Measurements from ENCODE around the gene OCA2. TPM values are rescaled to one million over a fixed set of nuclear protein-coding genes. Genes with fewer than 3 reads are reported as not detected.

OCA2 gene
- total and polyA plus RNA-seq, 2 of the 8 experiments (the other 6 are each of a cell fraction or from before 2014, with no cell fraction given), result 0.20 TPM

- ChIA-PET POLR2A (ENCODE audit: partially characterized antibody) (no interaction called here), CTCF (ENCODE audit: partially characterized antibody) (no interaction called here)
- 90% methylated on average over 3 of the region's 3 CpGs; no CpG with 5 or more reads in 1 of the 2 experiments for WGBS, 2 experiments (ENCODE audit: extremely low coverage in 1 of 2, insufficient coverage in 1 of 2, insufficient read length in 1 of 2, insufficient replicate concordance in 2 of 2, low coverage in 1 of 2, low lambda C conversion rate in 2 of 2, missing lambda C conversion rate in 1 of 2)
- TF ChIP-seq CTBP2 (IDR thresholded peaks at IDR 0.05; ENCODE audit: borderline replicate concordance, insufficient read depth, insufficient read length, low read length) (no peak), KDM1A (IDR thresholded peaks at IDR 0.05; ENCODE audit: borderline replicate concordance, low read length) (no peak), ATF3 (IDR thresholded peaks at IDR 0.05; ENCODE audit: insufficient read depth, low read depth, low read length) (no peak), TCF12 (IDR thresholded peaks at IDR 0.05; ENCODE audit: low read depth, low read length) (no peak), TAF1 (IDR thresholded peaks at IDR 0.05; ENCODE audit: low read depth, low read length) (no peak), CBX8 (IDR thresholded peaks at IDR 0.05; ENCODE audit: borderline replicate concordance, low read depth, low read length) (no peak), SP2 (IDR thresholded peaks at IDR 0.05; ENCODE audit: low read length) (no peak), ATF2 (IDR thresholded peaks at IDR 0.05; ENCODE audit: low read length) (no peak), SRF (IDR thresholded peaks at IDR 0.05; ENCODE audit: low read depth, low read length) (no peak), KDM4A (IDR thresholded peaks at IDR 0.05; ENCODE audit: low read depth, low read length, severe bottlenecking) (no peak), SAP30 (IDR thresholded peaks at IDR 0.05; ENCODE audit: insufficient read depth, insufficient replicate concordance, low read length) (no peak), EP300 (IDR thresholded peaks at IDR 0.05; ENCODE audit: borderline replicate concordance in 1 of 2, low read depth in 2 of 2, low read length in 2 of 2) (no peak)
Measured at GRCh38 chr15:27932600-27932999, 166.5 kb downstream of the OCA2 start.

More at GRCh38 chr15:27932600-27932999, 166.5 kb downstream of the OCA2 start:
- no peak overlapping the region for H4K8ac ChIP-seq (ENCODE audit: extremely low read depth, insufficient read depth, low read length)
- H2BK12ac ChIP-seq (ENCODE audit: low read depth, low read length), result no peak overlapping the region
- H2BK120ac ChIP-seq (replicated peaks; ENCODE audit: low read depth, low read length), result no peak overlapping the region
- no peak overlapping the region for H3K23ac ChIP-seq (ENCODE audit: insufficient read length)
- H3K9ac ChIP-seq (replicated peaks in 1 of 4; ENCODE audit: extremely low read depth in 1 of 4, low read depth in 3 of 4, low read length in 3 of 4), result no peak overlapping the region
- H3K4ac ChIP-seq (replicated peaks; ENCODE audit: insufficient read length, low read depth, low read length), result no peak overlapping the region
- H3K23me2 ChIP-seq (ENCODE audit: low read depth, low read length), result no peaks in the 10 kb centered on the region
- no peak overlapping the region for H2BK5ac ChIP-seq (ENCODE audit: low read depth, low read length)
- H4K5ac ChIP-seq (ENCODE audit: insufficient read length, low read depth, low read length), result no peak overlapping the region
- H2AFZ ChIP-seq (ENCODE audit: low read length), result no peak overlapping the region
- DNase-seq (ENCODE audit: low read depth in 1 of 2, low spot score in 2 of 2) (no peak), FAIRE-seq (no peak)
- H3K27ac ChIP-seq (ENCODE audit: low read depth, low read length), result no peak overlapping the region
- H3K36me3 ChIP-seq (ENCODE audit: control insufficient read depth in 2 of 4, insufficient read depth in 4 of 4, low read length in 3 of 4), result no peaks in the 10 kb centered on the region
- no peak overlapping the region for H2BK15ac ChIP-seq (ENCODE audit: low read length)
- H2BK20ac ChIP-seq (ENCODE audit: low read length), result no peak overlapping the region
- H4K20me1 ChIP-seq (replicated peaks in 1 of 2; ENCODE audit: control insufficient read depth in 1 of 2, insufficient read depth in 2 of 2, low read length in 2 of 2), result no peaks in the 10 kb centered on the region
- H3K79me1 ChIP-seq (ENCODE audit: low read depth, low read length), result no peaks in the 10 kb centered on the region
- H3K79me2 ChIP-seq (ENCODE audit: control insufficient read depth in 1 of 2, insufficient read depth in 2 of 2, low read length in 2 of 2), result no peaks in the 10 kb centered on the region
- H3K4me3 ChIP-seq (ENCODE audit: extremely low read depth in 1 of 4, insufficient read depth in 2 of 4, low read depth in 3 of 4, low read length in 4 of 4), result no peak overlapping the region
- no peaks in the 10 kb centered on the region for H3K4me1 ChIP-seq (replicated peaks in 1 of 4; ENCODE audit: control insufficient read depth in 3 of 4, insufficient read depth in 4 of 4, low read length in 3 of 4)
- H3K56ac ChIP-seq (replicated peaks; ENCODE audit: insufficient read length, low read depth, low read length), result no peak overlapping the region
- no peak overlapping the region for H2AK5ac ChIP-seq (ENCODE audit: low read depth, low read length)
- H3K27me3 ChIP-seq (replicated peaks in 1 of 4; ENCODE audit: control insufficient read depth in 3 of 4, extremely low read depth in 1 of 4, insufficient read depth in 3 of 4, low read length in 3 of 4), result no peaks in the 10 kb centered on the region
- H3K18ac ChIP-seq (ENCODE audit: extremely low read depth, low read length), result no peak overlapping the region
- no peak overlapping the region for H3K14ac ChIP-seq (ENCODE audit: insufficient read length)
- H4K91ac ChIP-seq (replicated peaks; ENCODE audit: insufficient read length, low read length), result no peak overlapping the region
- no peak overlapping the region for H3K4me2 ChIP-seq (ENCODE audit: insufficient read depth in 1 of 2, low read depth in 2 of 2, low read length in 2 of 2)
- peaks cover 5% of the 10 kb centered on the region in 2 experiments; a peak in 2 of 4 replicates for H3K9me3 ChIP-seq (ENCODE audit: insufficient read depth in 2 of 2, low read depth in 1 of 2, low read length in 1 of 2)

Measured in H1 (cell line).